Rectal smooth muscle tissue (tissue), 1 donor: ENCODE results near the gene TBCEL.

Experiments
- H3K27ac ChIP-seq: one replicate; pipeline ENCODE4 v1.7.0; 2013; ENCODE audit warnings: low read depth, low read length, inconsistent platforms
- H3K27me3 ChIP-seq: one replicate; pipeline ENCODE4 v1.7.0; 2013; ENCODE audit warnings: low read length; ENCODE audit not compliant: control insufficient read depth, insufficient read depth
- H3K36me3 ChIP-seq: one replicate; pipeline ENCODE4 v1.7.0; 2013; ENCODE audit warnings: low read length; ENCODE audit not compliant: control insufficient read depth, insufficient read depth
- H3K4me1 ChIP-seq: one replicate; pipeline ENCODE4 v1.7.0; 2013; ENCODE audit warnings: low read length; ENCODE audit not compliant: control insufficient read depth, insufficient read depth
- H3K4me3 ChIP-seq: one replicate; pipeline ENCODE4 v1.7.0; 2013; ENCODE audit warnings: low read length
- H3K9ac ChIP-seq: one replicate; pipeline ENCODE4 v1.7.0; 2013; ENCODE audit warnings: low read length

TBCEL gene

GRCh38 chr11:121140369-121140768 lies 116.5 kb downstream of the TBCEL start:
- Histone ChIP-seq H3K36me3 (no peaks in the 10 kb centered on the region), H3K27ac (no peak overlapping the region), H3K4me3 (no peak overlapping the region), H3K4me1 (no peaks in the 10 kb centered on the region), H3K9ac (no peak overlapping the region), H3K27me3 (no peaks in the 10 kb centered on the region)
